ENCODE data around the gene FLNA.

GRCh38 chrX:154351183-154352011 lies 23.0 kb downstream of the FLNA start:
- no peak for TF ChIP-seq NFIC (IDR thresholded peaks at IDR 0.05; ENCODE audit: low read depth, low read length)
- no peak for TF ChIP-seq CTCF (IDR thresholded peaks at IDR 0.05 in 2 of 3, conservative IDR thresholded peaks at IDR 0.05 in 1 of 3; ENCODE audit: control insufficient read depth in 2 of 3, extremely low read depth in 1 of 3, insufficient read depth in 1 of 3, low read depth in 3 of 3, low read length in 3 of 3)
- TF ChIP-seq ZNF207 (IDR thresholded peaks at IDR 0.05; ENCODE audit: borderline replicate concordance) = no peak
- no peak for TF ChIP-seq POLR2AphosphoS5 (IDR thresholded peaks at IDR 0.05; ENCODE audit: low read length)
- TF ChIP-seq MYC (IDR thresholded peaks at IDR 0.05; ENCODE audit: insufficient read depth, insufficient read length, insufficient replicate concordance, low read length, severe bottlenecking) = no peak
- no peak for TF ChIP-seq ZNF24 (IDR thresholded peaks at IDR 0.05)
- TF ChIP-seq NFYA (IDR thresholded peaks at IDR 0.05; ENCODE audit: borderline replicate concordance, low read depth, low read length) = no peak
- TF ChIP-seq REST (IDR thresholded peaks at IDR 0.05; ENCODE audit: low read depth, low read length) = no peak
- no peak for TF ChIP-seq EGR1 (IDR thresholded peaks at IDR 0.05; ENCODE audit: borderline replicate concordance in 1 of 2, low read depth in 2 of 2, low read length in 2 of 2)
- no peak for TF ChIP-seq TARDBP (IDR thresholded peaks at IDR 0.05; ENCODE audit: borderline replicate concordance)

Data from GM12878 (cell line).